Measurements from ENCODE around the gene RYR2. TPM values are rescaled to one million over a fixed set of nuclear protein-coding genes. Genes with fewer than 3 reads are reported as not detected.
A peak's percentile ranks its signal among the peaks of the same experiment; 100 is the strongest.

The RYR2 gene
- total RNA-seq, 2 donors from 2014 or later = 14.2 to 17.1 TPM

DNA sequence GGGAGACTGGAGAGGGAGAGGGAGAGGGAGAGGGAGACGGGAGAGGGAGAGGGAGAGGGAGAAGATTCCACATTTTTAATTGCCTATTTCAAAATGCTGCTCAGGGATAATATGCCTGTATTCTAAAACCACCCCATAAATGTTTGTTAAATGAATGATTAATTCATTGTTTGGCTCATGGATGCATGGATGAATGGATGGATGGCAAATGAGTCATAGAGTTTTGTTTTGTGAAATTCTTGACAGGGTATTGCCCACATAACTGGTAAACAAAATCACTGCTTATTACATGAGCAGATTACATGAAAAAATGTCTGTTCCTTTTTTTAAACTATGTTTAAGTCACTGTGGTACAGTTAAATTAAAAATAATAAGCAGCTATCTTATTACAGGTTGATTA lies 628.3 kb downstream of the RYR2 start:
- DNase-seq (no peak), ATAC-seq (no peak)
- Histone ChIP-seq H3K27ac (no peak overlapping the region), H3K4me1 (no peaks in the 10 kb centered on the region), H3K27me3 (no peaks in the 10 kb centered on the region), H3K4me3 (no peak overlapping the region), H3K9me3 (no peaks in the 10 kb centered on the region), H3K36me3 (replicated peaks in 1 of 2; ENCODE audit: insufficient read depth in 1 of 2, low read depth in 2 of 2) (no peaks in the 10 kb centered on the region)
- intact Hi-C loops (cut with DNase I) = no loop called here
- TF ChIP-seq, protein P1, sequence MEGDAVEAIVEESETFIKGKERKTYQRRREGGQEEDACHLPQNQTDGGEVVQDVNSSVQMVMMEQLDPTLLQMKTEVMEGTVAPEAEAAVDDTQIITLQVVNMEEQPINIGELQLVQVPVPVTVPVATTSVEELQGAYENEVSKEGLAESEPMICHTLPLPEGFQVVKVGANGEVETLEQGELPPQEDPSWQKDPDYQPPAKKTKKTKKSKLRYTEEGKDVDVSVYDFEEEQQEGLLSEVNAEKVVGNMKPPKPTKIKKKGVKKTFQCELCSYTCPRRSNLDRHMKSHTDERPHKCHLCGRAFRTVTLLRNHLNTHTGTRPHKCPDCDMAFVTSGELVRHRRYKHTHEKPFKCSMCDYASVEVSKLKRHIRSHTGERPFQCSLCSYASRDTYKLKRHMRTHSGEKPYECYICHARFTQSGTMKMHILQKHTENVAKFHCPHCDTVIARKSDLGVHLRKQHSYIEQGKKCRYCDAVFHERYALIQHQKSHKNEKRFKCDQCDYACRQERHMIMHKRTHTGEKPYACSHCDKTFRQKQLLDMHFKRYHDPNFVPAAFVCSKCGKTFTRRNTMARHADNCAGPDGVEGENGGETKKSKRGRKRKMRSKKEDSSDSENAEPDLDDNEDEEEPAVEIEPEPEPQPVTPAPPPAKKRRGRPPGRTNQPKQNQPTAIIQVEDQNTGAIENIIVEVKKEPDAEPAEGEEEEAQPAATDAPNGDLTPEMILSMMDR (IDR thresholded peaks at IDR 0.05) = no peak
- TF ChIP-seq POLR2A (IDR thresholded peaks at IDR 0.05) = no peak
- 68 to 100% methylated on average over 1 of the region's 1 CpG for WGBS, 2 donors

GRCh38 chr1:237671262-237671661 lies 629.3 kb downstream of the RYR2 start:
- Histone ChIP-seq H3K36me3 (replicated peaks in 1 of 2; ENCODE audit: insufficient read depth in 1 of 2, low read depth in 2 of 2) (no peaks in the 10 kb centered on the region), H3K4me3 (no peak overlapping the region), H3K4me1 (no peaks in the 10 kb centered on the region), H3K27me3 (no peaks in the 10 kb centered on the region), H3K9me3 (no peaks in the 10 kb centered on the region), H3K27ac (no peak overlapping the region)
- intact Hi-C loops (cut with DNase I) = no loop called here
- WGBS, 2 donors = 64 to 65% methylated on average over 4 of the region's 4 CpGs
- DNase-seq (no peak), ATAC-seq (no peak)
- TF ChIP-seq POLR2A (IDR thresholded peaks at IDR 0.05) = no peak
- TF ChIP-seq, protein P1 (IDR thresholded peaks at IDR 0.05) = no peak

DNA sequence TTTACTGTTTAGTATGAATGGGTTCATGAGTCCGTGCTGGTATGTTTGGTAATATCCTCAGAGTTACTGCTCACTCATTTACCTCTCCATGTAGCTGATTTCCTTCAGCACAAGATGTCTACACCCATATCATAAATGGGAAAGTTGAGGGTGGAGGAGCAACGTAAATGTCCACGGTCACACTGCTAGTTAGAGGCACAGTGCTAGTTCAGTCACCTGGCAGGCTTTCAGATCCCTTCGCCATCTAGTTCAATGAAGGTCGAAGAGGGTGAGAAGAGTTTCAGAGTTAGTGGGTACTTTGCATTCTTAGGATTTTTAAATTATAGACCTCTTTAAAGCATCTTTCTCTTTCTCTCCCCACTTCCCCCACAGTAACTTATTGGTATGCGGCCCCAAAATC lies 630.0 kb downstream of the RYR2 start:
- ATAC-seq = no peak
- TF ChIP-seq, protein P1 (IDR thresholded peaks at IDR 0.05) = no peak
- no peak for TF ChIP-seq POLR2A (IDR thresholded peaks at IDR 0.05)
- 73 to 80% methylated on average over 6 of the region's 6 CpGs for WGBS, 2 donors
- Histone ChIP-seq H3K4me3 (no peak overlapping the region), H3K27ac (no peak overlapping the region), H3K9me3 (no peaks in the 10 kb centered on the region), H3K36me3 (replicated peaks in 1 of 2; ENCODE audit: insufficient read depth in 1 of 2, low read depth in 2 of 2) (no peaks in the 10 kb centered on the region), H3K4me1 (no peaks in the 10 kb centered on the region), H3K27me3 (no peaks in the 10 kb centered on the region)
- intact Hi-C loops (cut with DNase I) = no loop called here
- DNase-seq = no peak

GRCh38 chr1:237672748-237673147 lies 630.8 kb downstream of the RYR2 start:
- WGBS, 2 donors = 50 to 54% methylated on average over 2 of the region's 2 CpGs
- H3K27ac ChIP-seq = no peak overlapping the region
- H3K4me1 ChIP-seq = no peaks in the 10 kb centered on the region
- ATAC-seq (no peak), DNase-seq (no peak)
- no peak for TF ChIP-seq POLR2A (IDR thresholded peaks at IDR 0.05)
- TF ChIP-seq, protein P1 (IDR thresholded peaks at IDR 0.05) = peak in 2 of 7 experiments; percentile 3 to 7
- no peaks in the 10 kb centered on the region for H3K9me3 ChIP-seq
- no peaks in the 10 kb centered on the region for H3K36me3 ChIP-seq (replicated peaks in 1 of 2; ENCODE audit: insufficient read depth in 1 of 2, low read depth in 2 of 2)
- no peaks in the 10 kb centered on the region for H3K27me3 ChIP-seq
- intact Hi-C loops (cut with DNase I) = no loop called here
- H3K4me3 ChIP-seq = no peak overlapping the region

- no peaks in the 10 kb centered on the region for H3K36me3 ChIP-seq (replicated peaks in 1 of 2; ENCODE audit: insufficient read depth in 1 of 2, low read depth in 2 of 2)
- ATAC-seq (no peak), DNase-seq (no peak)
- H3K4me1 ChIP-seq = no peaks in the 10 kb centered on the region
- no peaks in the 10 kb centered on the region for H3K27me3 ChIP-seq
- no peak overlapping the region for H3K27ac ChIP-seq
- no peak overlapping the region for H3K4me3 ChIP-seq
- TF ChIP-seq, protein P1 (IDR thresholded peaks at IDR 0.05) = no peak
- TF ChIP-seq POLR2A (IDR thresholded peaks at IDR 0.05) = no peak
- intact Hi-C loops (cut with DNase I) = no loop called here
- 85 to 89% methylated on average over 3 of the region's 3 CpGs for WGBS, 2 donors
- H3K9me3 ChIP-seq = no peaks in the 10 kb centered on the region
Observed at GRCh38 chr1:237673631-237674030, 631.6 kb downstream of the RYR2 start.
